Measurements from ENCODE around the gene HOXB8. TPM values are rescaled to one million over a fixed set of nuclear protein-coding genes. Genes with fewer than 3 reads are reported as not detected.

The HOXB8 gene
- polyA plus RNA-seq, 3 donors, result 38.8 to 40.6 (median 39.7) TPM

- DNase-seq (ENCODE audit: low read depth in 3 of 3, low spot score in 2 of 3), result no peak
These were observed 18.2 kb downstream of the HOXB8 start for GRCh38 chr17:48596735-48597527.

GRCh38 chr17:48596000-48596734, 18.9 kb downstream of the HOXB8 start:
- DNase-seq (ENCODE audit: low read depth in 3 of 3, low spot score in 2 of 3), result no peak

- no peak for DNase-seq (ENCODE audit: low read depth in 3 of 3, low spot score in 2 of 3)
These were observed 19.7 kb downstream of the HOXB8 start for GRCh38 chr17:48595278-48595999.

GRCh38 chr17:48594538-48595277, 20.4 kb downstream of the HOXB8 start:
- no peak for DNase-seq (ENCODE audit: low read depth in 3 of 3, low spot score in 2 of 3)

- DNase-seq (ENCODE audit: low read depth in 3 of 3, low spot score in 2 of 3), result no peak
These were observed 21.1 kb downstream of the HOXB8 start for GRCh38 chr17:48593840-48594537.

GRCh38 chr17:48593126-48593829, 21.8 kb downstream of the HOXB8 start, which contains the start of gene HOXB5:
Gene HOXB5, minus strand, starts transcription at chr17:48593779. Its CDS starts 97 bp downstream, at chr17:48593682.
- DNase-seq (ENCODE audit: low read depth in 3 of 3, low spot score in 2 of 3), result no peak

GRCh38 chr17:48592577-48592976, 22.5 kb downstream of the HOXB8 start:
- no peak for DNase-seq (ENCODE audit: low read depth in 3 of 3, low spot score in 2 of 3)

GRCh38 chr17:48592057-48592514, 23.0 kb downstream of the HOXB8 start:
- DNase-seq (ENCODE audit: low read depth in 3 of 3, low spot score in 2 of 3), result no peak

GRCh38 chr17:48591255-48592056, 23.6 kb downstream of the HOXB8 start:
- DNase-seq (ENCODE audit: low read depth in 3 of 3, low spot score in 2 of 3), result no peak

- DNase-seq (ENCODE audit: low read depth in 3 of 3, low spot score in 2 of 3), result no peak
These were observed 24.4 kb downstream of the HOXB8 start for GRCh38 chr17:48590607-48591161.

GRCh38 chr17:48589831-48590606, 25.1 kb downstream of the HOXB8 start, which contains the start of gene HOXB3:
Gene HOXB3, minus strand, starts transcription at chr17:48590241. Its CDS starts 37,767 bp downstream, at chr17:48552474.
- peak in 2 of 3 donors; percentile 92 for DNase-seq (ENCODE audit: low read depth in 3 of 3, low spot score in 2 of 3)

GRCh38 chr17:48589060-48589830, 25.8 kb downstream of the HOXB8 start:
- no peak for DNase-seq (ENCODE audit: low read depth in 3 of 3, low spot score in 2 of 3)

GRCh38 chr17:48588528-48588927, 26.6 kb downstream of the HOXB8 start:
- no peak for DNase-seq (ENCODE audit: low read depth in 3 of 3, low spot score in 2 of 3)

- DNase-seq (ENCODE audit: low read depth in 3 of 3, low spot score in 2 of 3), result no peak
These were observed 27.0 kb downstream of the HOXB8 start for GRCh38 chr17:48588074-48588415.

GRCh38 chr17:48587276-48588073, 27.6 kb downstream of the HOXB8 start:
- no peak for DNase-seq (ENCODE audit: low read depth in 3 of 3, low spot score in 2 of 3)

Measured in right renal cortex interstitium (tissue), 3 donors.